A673 (cell line): ENCODE measurements around the gene CCDC127.

ENCODE experiments used
- CTCF ChIP-seq: fragments of 300-800, 200-600 bp; sonication (generic); conservative IDR thresholded peaks from 2 replicates; pipeline ENCODE4 v1.5.1; 2017; ENCODE audit warnings: low read depth, mild to moderate bottlenecking, antibody characterized with exemption, low read length, moderate library complexity, mixed read lengths
- EZH2 ChIP-seq: fragments of 200-600 bp; sonication (generic); IDR thresholded peaks from 2 replicates; pipeline ENCODE4 v1.6.1; 2017; ENCODE audit warnings: borderline replicate concordance, low read depth, mild to moderate bottlenecking, mixed read lengths, antibody characterized with exemption, low read length; ENCODE audit not compliant: poor library complexity, severe bottlenecking

- TF ChIP-seq CTCF (no peak), EZH2 (no peak)
Observed at GRCh38 chr5:163841-164240, 54.1 kb downstream of the CCDC127 start.
